ENCODE measurements around the gene CGNL1. TPM values are rescaled to one million over a fixed set of nuclear protein-coding genes. Genes with fewer than 3 reads are reported as not detected.

Gene CGNL1
- total and polyA plus RNA-seq, 8 donors: 7.3 to 35.8 (median 24.2) TPM

GRCh38 chr15:57532731-57533447 lies 156.6 kb downstream of the CGNL1 start:
- FAIRE-seq (no peak), ATAC-seq (no peak), DNase-seq (no peak)
- H3K27me3 ChIP-seq: no peaks in the 10 kb centered on the region
- intact Hi-C loops (cut with DNase I): no loop called here
- H3K9me3 ChIP-seq: no peaks in the 10 kb centered on the region
- H3K27ac ChIP-seq: no peak overlapping the region
- H3K36me3 ChIP-seq: peaks cover 0 to 7% (median 0%) of the 10 kb centered on the region in 3 donors
- 70 to 80% methylated on average over 6 of the region's 6 CpGs for WGBS, 2 donors
- H3K4me1 ChIP-seq: peaks cover 16 to 20% (median 19%) of the 10 kb centered on the region in 3 donors
- H3K4me3 ChIP-seq: no peak overlapping the region
- no peak for TF ChIP-seq CTCF (IDR thresholded peaks at IDR 0.05)

GRCh38 chr15:57533448-57533799 lies 157.1 kb downstream of the CGNL1 start:
- WGBS, 2 donors: 77 to 81% methylated on average over 5 of the region's 5 CpGs
- TF ChIP-seq CTCF (IDR thresholded peaks at IDR 0.05): no peak

DNA sequence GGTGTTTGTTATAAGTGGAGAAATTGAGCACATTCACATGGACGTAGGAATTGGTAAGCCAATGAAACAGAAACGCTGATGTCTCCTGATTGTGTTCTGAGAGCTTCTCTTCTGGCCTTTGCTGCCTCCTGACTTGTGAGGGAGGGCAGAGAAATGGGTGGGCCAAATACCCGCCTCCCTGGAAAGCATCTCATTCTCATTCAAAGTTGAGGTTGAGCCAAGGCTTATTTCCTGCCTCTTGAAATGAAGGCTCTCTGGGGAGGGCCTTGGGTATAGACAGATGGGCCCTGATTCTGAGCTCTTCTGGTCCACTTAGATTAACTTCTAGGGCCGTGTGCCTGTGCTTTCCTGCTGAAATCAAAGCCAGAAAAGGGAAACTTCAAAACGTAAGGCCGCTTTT lies 158.0 kb downstream of the CGNL1 start:
- H3K27ac ChIP-seq: no peak overlapping the region
- DNase-seq: no peak
- ATAC-seq: no peak
- intact Hi-C loops (cut with DNase I): no loop called here
- H3K27me3 ChIP-seq: no peaks in the 10 kb centered on the region
- peaks cover 0 to 12% (median 0%) of the 10 kb centered on the region in 3 donors for H3K36me3 ChIP-seq
- H3K4me3 ChIP-seq: no peak overlapping the region
- no peak for FAIRE-seq
- peaks cover 16 to 20% (median 19%) of the 10 kb centered on the region in 3 donors for H3K4me1 ChIP-seq
- 67 to 81% methylated on average over 6 of the region's 6 CpGs for WGBS, 2 donors
- H3K9me3 ChIP-seq: no peaks in the 10 kb centered on the region
- TF ChIP-seq CTCF (IDR thresholded peaks at IDR 0.05): no peak

More at GRCh38 chr15:57533448-57533799, 157.1 kb downstream of the CGNL1 start:
- ATAC-seq (no peak), FAIRE-seq (no peak), DNase-seq (no peak)
- Histone ChIP-seq H3K36me3 (peaks cover 0 to 7% (median 0%) of the 10 kb centered on the region in 3 donors), H3K4me3 (no peak overlapping the region), H3K4me1 (peaks cover 16 to 20% (median 19%) of the 10 kb centered on the region in 3 donors), H3K27me3 (no peaks in the 10 kb centered on the region), H3K27ac (no peak overlapping the region), H3K9me3 (no peaks in the 10 kb centered on the region)
- intact Hi-C loops (cut with DNase I): no loop called here

DNA sequence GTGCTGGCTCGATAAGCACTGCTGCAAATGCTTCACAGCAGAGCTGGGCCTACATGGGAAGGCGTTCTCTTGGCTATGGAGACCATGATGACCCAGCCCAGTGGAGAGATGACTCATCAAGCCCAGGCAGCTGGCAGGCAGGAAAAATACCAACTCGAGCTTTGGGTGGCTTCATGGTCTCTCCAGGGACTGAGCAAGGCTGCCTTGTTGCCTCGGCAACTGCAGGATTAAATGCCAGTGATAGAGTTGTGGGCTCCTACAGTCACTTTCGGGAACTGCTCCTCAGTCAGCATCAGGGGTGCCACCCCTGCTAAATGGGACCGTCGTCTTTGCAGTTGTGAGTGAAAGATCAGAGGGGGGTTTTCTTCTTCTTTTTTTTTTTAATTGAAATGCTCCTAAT lies 160.8 kb downstream of the CGNL1 start:
- 54 to 56% methylated on average over 7 of the region's 7 CpGs for WGBS, 2 donors
- ATAC-seq: peak; percentile 83 to 92 (median 86)
- no peak for TF ChIP-seq CTCF (IDR thresholded peaks at IDR 0.05)
- FAIRE-seq: no peak
- Histone ChIP-seq H3K4me3 (no peak overlapping the region), H3K9me3 (no peaks in the 10 kb centered on the region), H3K27me3 (no peaks in the 10 kb centered on the region), H3K4me1 (peaks cover 0 to 16% (median 12%) of the 10 kb centered on the region in 3 donors), H3K36me3 (peaks cover 0 to 16% (median 0%) of the 10 kb centered on the region in 3 donors), H3K27ac (peak overlapping the region in 2 of 4 donors; percentile 3 to 16)
- intact Hi-C loops (cut with DNase I): no loop called here
- DNase-seq: peak in 4 of 6 donors; percentile 50 to 80 (median 75)
